ENCODE results near the gene ADAMTS19.
"Not testable (repeated sequence)": the region's sequence is repeated elsewhere in the genome, so short reads cannot be mapped to it uniquely, and the experiment has no call there.

Gene ADAMTS19, protein sequence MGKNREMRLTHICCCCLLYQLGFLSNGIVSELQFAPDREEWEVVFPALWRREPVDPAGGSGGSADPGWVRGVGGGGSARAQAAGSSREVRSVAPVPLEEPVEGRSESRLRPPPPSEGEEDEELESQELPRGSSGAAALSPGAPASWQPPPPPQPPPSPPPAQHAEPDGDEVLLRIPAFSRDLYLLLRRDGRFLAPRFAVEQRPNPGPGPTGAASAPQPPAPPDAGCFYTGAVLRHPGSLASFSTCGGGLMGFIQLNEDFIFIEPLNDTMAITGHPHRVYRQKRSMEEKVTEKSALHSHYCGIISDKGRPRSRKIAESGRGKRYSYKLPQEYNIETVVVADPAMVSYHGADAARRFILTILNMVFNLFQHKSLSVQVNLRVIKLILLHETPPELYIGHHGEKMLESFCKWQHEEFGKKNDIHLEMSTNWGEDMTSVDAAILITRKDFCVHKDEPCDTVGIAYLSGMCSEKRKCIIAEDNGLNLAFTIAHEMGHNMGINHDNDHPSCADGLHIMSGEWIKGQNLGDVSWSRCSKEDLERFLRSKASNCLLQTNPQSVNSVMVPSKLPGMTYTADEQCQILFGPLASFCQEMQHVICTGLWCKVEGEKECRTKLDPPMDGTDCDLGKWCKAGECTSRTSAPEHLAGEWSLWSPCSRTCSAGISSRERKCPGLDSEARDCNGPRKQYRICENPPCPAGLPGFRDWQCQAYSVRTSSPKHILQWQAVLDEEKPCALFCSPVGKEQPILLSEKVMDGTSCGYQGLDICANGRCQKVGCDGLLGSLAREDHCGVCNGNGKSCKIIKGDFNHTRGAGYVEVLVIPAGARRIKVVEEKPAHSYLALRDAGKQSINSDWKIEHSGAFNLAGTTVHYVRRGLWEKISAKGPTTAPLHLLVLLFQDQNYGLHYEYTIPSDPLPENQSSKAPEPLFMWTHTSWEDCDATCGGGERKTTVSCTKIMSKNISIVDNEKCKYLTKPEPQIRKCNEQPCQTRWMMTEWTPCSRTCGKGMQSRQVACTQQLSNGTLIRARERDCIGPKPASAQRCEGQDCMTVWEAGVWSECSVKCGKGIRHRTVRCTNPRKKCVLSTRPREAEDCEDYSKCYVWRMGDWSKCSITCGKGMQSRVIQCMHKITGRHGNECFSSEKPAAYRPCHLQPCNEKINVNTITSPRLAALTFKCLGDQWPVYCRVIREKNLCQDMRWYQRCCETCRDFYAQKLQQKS

DNA sequence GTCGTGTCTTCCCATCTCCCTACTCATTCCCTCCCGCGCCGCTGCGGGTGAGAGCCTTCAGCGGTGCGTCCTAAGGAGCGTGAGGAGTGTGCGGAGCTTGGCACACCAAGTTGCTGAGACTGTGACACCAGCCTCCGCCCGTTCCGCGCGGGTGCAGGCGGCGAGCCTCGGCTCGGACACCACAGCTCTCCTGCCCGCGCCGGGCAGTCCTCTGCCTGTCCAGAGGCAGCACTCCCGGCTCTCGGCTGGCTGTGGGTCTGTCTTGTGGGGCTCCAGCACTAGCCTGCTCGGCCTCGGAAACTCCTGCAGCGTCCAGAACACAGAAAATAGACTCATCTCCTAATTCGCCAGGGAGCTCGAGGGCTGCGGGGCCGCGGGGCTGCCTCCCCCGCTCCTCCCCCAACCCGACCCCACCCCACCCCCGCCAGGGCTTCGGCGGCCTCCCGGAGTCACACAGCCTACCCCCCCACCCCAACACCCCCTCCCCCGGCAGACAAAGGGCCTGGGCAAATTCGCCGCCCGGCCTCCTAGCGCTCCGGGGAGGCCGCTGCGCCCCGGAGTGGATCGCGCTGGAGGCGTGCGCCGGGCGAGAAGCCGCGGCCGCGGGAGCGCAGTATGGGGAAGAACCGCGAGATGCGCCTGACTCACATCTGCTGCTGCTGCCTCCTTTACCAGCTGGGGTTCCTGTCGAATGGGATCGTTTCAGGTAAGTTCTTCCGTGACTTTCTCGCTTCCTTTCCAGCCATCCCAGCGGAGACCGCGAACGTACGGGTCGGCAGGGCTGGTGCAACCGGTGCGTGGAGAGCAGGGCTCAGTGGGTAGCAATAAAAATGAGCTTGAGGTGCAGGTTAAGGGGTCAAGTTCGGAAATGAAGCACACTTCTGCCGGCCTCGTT is at the start of gene ADAMTS19:
TSS of gene ADAMTS19 (plus strand) at position 522 of the 895 bp plus-strand sequence. CDS start at position 616, 94 bp downstream.
- peak; percentile 51 for DNase-seq (ENCODE audit: low spot score)

DNA sequence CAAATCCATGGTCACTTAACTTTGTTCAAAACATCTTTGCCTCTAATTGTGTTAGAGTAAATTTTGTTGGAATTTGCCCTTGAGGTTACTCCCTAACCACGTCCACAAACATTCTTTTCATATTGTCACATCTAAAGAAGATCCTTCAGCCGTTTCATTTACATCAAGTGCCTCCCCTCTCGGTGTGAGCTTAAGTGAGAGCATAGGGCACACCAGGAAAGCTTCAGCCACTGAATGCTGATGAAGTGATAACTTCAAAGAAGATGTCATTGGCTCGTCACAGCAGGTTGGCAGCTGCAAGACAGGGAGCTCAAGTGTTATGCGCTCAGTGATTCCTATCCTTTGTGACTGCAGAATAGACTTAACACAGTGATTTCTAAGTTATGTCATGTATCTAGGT is 49.6 kb upstream of the ADAMTS19 start:
- no peak for DNase-seq (ENCODE audit: low spot score)

DNA sequence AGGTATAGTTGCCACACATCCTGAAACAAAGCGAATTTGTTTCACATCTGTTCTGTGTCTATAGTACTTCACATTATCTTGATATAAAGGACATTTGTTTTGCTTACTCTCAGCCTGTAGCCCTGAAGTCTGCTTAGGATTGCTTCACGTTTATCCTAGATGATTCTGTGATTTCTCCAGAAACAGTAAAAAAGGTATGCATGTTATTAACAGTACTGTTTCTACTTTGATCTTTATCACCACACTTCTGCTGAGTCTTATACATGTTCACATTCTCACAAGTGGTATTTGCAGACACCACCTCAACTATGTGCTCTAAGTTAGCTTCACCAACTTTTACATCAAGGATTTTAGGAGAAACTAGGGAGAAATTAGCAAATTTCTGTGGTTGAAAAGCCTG is 47.4 kb upstream of the ADAMTS19 start:
- DNase-seq (ENCODE audit: low spot score) = no peak

DNA sequence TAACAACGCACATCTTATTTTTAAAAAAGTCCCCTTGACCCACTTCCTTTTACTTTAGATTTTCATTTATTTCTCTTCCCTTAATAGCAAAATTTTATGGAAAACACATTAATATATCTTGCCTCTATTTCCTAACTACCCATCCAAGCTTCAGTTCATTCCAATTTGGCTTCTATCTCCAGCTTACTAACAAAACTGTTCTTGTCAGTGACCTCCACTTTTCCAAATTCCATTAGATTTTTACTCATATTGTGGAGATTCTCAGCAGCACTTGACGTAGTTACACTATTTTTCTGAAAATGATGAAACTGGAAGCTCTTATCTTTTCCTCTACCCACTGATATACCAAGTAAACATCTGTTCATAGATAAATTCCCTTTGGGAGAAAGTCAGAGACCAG is 46.5 kb upstream of the ADAMTS19 start:
- no peak for DNase-seq (ENCODE audit: low spot score)

GRCh38 chr5:129419292-129419691 is 40.8 kb upstream of the ADAMTS19 start:
- DNase-seq (ENCODE audit: low spot score) = no peak

GRCh38 chr5:129425031-129425430 is 35.1 kb upstream of the ADAMTS19 start:
- no peak for DNase-seq (ENCODE audit: low spot score)

DNA sequence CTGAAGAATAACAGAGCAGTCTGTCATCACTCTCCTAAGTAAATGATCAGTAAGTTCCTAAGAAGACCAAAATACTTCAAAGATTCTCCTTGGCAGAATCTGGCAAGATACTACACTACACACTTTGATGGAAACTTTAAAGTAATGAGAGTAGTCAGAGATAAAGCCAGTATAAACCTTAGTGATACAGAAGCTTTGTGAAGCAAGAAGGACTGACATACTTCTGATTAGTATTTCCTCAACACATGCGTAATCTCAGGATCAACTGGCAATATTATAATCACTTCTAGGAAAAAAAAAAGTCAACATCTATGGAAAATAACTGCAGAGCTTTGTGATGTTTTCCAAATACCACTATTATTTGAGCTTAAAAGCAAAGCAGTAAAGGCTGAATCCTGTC is 34.0 kb upstream of the ADAMTS19 start:
- no peak for DNase-seq (ENCODE audit: low spot score)

- not testable (repeated sequence) for DNase-seq (ENCODE audit: low spot score)
These were observed 31.5 kb upstream of the ADAMTS19 start for GRCh38 chr5:129428636-129429035.

- no peak for DNase-seq (ENCODE audit: low spot score)
These were observed 28.7 kb upstream of the ADAMTS19 start for GRCh38 chr5:129431406-129431805.

GRCh38 chr5:129438322-129438721 is 21.8 kb upstream of the ADAMTS19 start:
- DNase-seq (ENCODE audit: low spot score) = no peak

DNA sequence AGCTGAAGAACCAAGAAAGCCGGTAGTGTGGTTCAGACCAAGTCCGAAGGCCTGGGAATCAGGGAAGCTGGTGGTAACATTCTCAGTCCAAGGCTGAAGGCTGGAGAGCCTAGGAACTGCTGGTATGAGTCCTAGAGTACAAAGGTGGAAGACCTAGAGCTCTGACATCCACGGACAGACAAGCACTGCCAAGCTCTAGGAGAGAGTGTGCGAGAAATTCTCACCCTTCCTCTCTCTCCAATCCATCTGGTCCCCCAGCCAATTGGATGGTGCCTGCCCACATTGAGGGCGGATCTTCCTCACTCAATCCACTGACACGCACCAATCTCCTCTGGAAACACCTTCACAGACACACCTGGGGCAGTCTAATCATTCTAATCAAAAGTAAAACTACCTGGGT is 19.7 kb upstream of the ADAMTS19 start:
- no peak for DNase-seq (ENCODE audit: low spot score)

GRCh38 chr5:129441096-129441495 is 19.0 kb upstream of the ADAMTS19 start:
- DNase-seq (ENCODE audit: low spot score) = no peak

DNA sequence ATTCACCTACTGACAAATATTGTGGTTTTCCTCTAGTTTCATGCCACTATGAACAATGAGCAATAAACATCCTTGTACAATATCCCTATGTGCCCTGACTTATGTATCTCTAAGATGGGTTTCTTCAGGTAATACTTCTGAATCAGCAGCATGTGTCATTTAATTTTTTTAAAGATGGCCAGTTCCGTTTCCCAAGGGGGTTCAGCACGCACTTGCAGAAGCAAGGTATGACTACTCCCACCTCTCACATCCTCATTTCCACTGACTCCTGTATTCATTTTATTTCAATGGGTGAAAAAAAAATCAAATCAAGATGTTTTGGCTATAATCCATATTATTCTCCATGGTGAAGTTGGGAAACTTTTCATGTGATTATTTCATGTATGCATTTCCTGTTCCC is 14.7 kb upstream of the ADAMTS19 start:
- DNase-seq (ENCODE audit: low spot score) = no peak

GRCh38 chr5:129447968-129448367 is 12.1 kb upstream of the ADAMTS19 start:
- no peak for DNase-seq (ENCODE audit: low spot score)

- DNase-seq (ENCODE audit: low spot score) = no peak
These were observed 11.4 kb upstream of the ADAMTS19 start for GRCh38 chr5:129448654-129449053.

DNA sequence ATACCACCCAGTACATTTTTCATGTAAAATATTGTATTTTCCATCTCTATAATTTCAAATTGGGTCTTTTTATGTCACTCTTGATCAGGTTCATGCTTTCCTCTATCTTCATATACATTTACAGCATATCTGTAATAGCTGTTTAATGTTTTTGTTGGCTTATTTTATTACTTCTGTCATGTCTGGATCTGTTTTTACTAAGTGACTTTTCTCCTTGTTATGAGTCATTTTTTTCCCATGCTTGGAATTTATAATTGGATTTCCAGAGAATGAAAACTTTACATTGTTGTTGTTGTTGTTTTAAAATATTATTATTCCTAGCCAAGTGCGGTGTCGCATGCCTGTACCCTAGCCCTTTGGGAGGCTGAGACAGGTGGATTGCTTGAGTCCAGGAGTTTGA is 5.6 kb upstream of the ADAMTS19 start:
- DNase-seq (ENCODE audit: low spot score) = no peak

- DNase-seq (ENCODE audit: low spot score) = no peak
These were observed 685 bp upstream of the ADAMTS19 start for GRCh38 chr5:129459450-129459776.

DNA sequence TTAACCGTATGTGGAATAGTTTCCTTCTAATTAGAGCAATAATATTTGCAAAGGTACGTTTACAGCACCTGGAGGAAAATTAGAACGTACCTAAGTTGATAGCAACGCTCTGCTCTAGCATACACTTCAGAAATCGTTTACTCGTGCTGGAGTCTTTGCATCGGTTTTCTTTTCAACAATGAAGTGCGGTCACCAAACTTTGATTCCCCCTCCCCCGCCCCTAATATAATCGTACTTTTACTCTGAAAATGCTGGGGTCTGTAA is 506 bp downstream of the ADAMTS19 start:
- no peak for DNase-seq (ENCODE audit: low spot score)

- DNase-seq (ENCODE audit: low spot score) = peak; percentile 26
These were observed 1.0 kb downstream of the ADAMTS19 start for GRCh38 chr5:129460936-129461710.

GRCh38 chr5:129461711-129462332 is 1.7 kb downstream of the ADAMTS19 start:
- DNase-seq (ENCODE audit: low spot score) = no peak
